ENCODE data around the gene SLMAP. TPM values are rescaled to one million over a fixed set of nuclear protein-coding genes. Genes with fewer than 3 reads are reported as not detected.

SLMAP gene
- total RNA-seq, 4 donors from 2014 or later: 49.5 to 56.0 (median 51.0) TPM

DNA sequence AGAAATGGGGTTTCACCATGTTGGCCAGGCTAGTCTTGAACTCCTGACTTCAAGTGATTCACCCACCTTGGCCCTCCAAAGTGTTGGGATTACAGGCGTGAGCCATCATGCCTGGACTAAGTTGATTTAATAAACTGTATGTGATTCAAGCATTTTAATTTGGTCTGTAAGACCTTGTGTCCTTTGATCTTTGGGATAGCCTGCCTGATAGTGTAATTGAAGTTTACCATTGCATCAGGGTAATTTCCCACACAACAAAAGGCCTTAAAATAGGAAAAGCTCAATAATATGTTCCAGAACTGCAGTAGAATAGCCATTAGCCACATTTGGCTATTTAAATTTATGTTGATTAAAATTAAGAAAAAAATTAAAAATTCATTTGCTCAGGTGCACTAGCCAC, 38.0 kb upstream of the SLMAP start:
- no peak for DNase-seq (ENCODE audit: low spot score in 2 of 2)
- WGBS, 2 donors: 100% methylated on average over 1 of the region's 1 CpG
- H3K4me3 ChIP-seq (ENCODE audit: low read depth, poor library complexity, severe bottlenecking): no peak overlapping the region
- TF ChIP-seq POLR2A (IDR thresholded peaks at IDR 0.05): no peak
- TF ChIP-seq, protein P1, sequence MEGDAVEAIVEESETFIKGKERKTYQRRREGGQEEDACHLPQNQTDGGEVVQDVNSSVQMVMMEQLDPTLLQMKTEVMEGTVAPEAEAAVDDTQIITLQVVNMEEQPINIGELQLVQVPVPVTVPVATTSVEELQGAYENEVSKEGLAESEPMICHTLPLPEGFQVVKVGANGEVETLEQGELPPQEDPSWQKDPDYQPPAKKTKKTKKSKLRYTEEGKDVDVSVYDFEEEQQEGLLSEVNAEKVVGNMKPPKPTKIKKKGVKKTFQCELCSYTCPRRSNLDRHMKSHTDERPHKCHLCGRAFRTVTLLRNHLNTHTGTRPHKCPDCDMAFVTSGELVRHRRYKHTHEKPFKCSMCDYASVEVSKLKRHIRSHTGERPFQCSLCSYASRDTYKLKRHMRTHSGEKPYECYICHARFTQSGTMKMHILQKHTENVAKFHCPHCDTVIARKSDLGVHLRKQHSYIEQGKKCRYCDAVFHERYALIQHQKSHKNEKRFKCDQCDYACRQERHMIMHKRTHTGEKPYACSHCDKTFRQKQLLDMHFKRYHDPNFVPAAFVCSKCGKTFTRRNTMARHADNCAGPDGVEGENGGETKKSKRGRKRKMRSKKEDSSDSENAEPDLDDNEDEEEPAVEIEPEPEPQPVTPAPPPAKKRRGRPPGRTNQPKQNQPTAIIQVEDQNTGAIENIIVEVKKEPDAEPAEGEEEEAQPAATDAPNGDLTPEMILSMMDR (IDR thresholded peaks at IDR 0.05): no peak
- intact Hi-C loops (cut with DNase I; ENCODE audit: low total_unique reads): no loop called here

DNA sequence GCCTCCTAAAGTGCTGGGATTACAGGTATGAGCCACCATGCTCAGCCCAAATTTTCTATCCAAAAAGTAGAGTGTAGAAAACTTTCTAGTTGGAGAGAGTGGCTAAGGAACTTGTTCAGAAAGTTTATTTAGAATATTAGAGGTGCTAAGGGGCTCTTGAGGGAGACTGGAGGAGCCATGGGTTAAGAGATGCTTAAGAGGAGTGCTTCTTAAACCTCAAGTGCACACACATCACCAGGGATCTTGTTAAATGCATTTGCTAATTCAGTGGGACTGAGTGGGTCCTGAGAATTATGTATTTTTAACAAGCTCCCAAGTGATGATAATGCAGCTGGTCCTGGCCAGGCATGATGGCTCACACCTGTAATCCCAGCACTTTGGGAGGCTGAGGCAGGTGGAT, 29.7 kb upstream of the SLMAP start:
- no peak for DNase-seq (ENCODE audit: low spot score in 2 of 2)
- no peak overlapping the region for H3K4me3 ChIP-seq (ENCODE audit: low read depth, poor library complexity, severe bottlenecking)
- intact Hi-C loops (cut with DNase I; ENCODE audit: low total_unique reads): no loop called here
- TF ChIP-seq, protein P1 (IDR thresholded peaks at IDR 0.05): no peak
- TF ChIP-seq POLR2A (IDR thresholded peaks at IDR 0.05): no peak

DNA sequence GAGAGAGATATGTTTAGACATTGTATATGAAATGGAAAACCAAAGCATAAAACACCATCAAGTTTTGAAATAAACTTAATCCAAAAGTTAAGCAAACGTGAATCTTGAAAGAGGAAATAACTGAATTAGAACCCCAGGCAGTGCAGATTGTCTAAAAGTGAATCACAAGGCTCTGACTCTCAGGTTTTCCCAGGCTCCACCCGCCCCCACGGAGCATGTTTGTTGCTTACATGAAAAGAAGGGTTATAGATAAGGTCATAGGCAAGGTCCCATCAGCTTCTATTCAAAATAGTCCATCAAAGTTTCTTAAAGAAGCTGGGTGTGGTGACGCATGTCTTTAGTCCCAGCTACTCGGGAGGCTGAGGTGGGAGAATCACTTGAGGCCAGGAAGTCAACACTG, 29.0 kb upstream of the SLMAP start:
- intact Hi-C loops (cut with DNase I; ENCODE audit: low total_unique reads): no loop called here
- 70 to 75% methylated on average over 5 of the region's 5 CpGs for WGBS, 2 donors
- H3K4me3 ChIP-seq (ENCODE audit: low read depth, poor library complexity, severe bottlenecking): no peak overlapping the region
- TF ChIP-seq, protein P1 (IDR thresholded peaks at IDR 0.05): no peak
- no peak for TF ChIP-seq POLR2A (IDR thresholded peaks at IDR 0.05)
- DNase-seq (ENCODE audit: low spot score in 2 of 2): no peak

DNA sequence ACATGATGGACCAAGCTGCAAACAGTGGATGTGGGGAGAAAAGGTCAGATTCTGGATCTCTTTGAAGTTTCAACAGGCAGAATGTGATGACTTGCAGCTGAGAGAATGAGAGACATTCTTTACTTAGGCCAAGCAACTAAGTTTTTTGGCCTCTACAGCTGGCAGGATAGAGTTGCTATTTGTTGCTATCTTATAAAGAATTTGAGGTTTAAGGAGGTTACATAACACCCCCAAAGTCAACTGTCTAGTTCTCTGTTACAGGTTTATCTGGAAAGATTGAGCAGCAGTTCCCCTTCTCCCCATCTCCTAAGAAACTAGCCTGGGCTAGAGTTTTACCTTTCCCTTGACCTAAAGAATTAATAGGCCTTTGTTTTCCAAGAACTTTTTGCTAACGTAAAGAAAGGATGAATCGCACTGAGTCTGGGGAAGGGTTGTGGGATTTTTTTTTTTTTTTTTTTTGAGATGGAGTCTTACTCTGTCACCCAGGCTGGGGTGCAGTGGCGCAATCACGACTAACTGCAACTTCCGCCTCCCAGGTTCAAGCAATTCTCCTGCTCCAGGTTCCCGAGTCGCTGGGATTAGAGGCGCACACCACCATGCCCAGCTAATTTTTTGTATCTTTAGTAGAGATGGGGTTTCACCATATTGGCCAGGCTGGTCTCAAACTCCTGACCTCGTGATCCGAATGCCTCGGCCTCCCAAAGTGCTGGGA, 26.6 kb upstream of the SLMAP start:
- 86 to 90% methylated on average over 11 of the region's 11 CpGs for WGBS, 2 donors
- TF ChIP-seq POLR2A (IDR thresholded peaks at IDR 0.05): no peak
- TF ChIP-seq, protein P1 (IDR thresholded peaks at IDR 0.05): no peak
- no peak for DNase-seq (ENCODE audit: low spot score in 2 of 2)
- H3K4me3 ChIP-seq (ENCODE audit: low read depth, poor library complexity, severe bottlenecking): no peak overlapping the region
- intact Hi-C loops (cut with DNase I; ENCODE audit: low total_unique reads): no loop called here

DNA sequence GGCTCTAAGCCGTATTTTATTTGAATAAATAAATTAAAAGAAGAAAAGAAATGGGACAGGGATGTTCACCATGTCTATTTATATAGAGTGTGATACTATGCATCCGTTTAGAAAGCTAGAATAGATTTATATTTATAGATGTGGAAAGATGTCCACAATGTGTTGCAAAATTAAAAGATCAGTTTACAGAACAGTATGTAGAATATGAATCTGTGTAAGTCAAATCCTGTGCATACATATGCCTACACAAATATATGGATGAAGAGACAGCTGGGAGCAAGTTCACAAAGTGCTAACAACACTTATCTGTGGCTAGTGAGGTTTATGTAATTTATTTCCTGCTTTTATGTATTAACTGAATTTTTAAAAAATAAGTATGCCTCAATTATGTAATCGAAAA, 25.4 kb upstream of the SLMAP start:
- no peak for DNase-seq (ENCODE audit: low spot score in 2 of 2)
- H3K4me3 ChIP-seq (ENCODE audit: low read depth, poor library complexity, severe bottlenecking): no peak overlapping the region
- intact Hi-C loops (cut with DNase I; ENCODE audit: low total_unique reads): no loop called here
- no peak for TF ChIP-seq POLR2A (IDR thresholded peaks at IDR 0.05)
- TF ChIP-seq, protein P1 (IDR thresholded peaks at IDR 0.05): no peak
- WGBS, 2 donors: 69 to 79% methylated on average over 3 of the region's 3 CpGs

DNA sequence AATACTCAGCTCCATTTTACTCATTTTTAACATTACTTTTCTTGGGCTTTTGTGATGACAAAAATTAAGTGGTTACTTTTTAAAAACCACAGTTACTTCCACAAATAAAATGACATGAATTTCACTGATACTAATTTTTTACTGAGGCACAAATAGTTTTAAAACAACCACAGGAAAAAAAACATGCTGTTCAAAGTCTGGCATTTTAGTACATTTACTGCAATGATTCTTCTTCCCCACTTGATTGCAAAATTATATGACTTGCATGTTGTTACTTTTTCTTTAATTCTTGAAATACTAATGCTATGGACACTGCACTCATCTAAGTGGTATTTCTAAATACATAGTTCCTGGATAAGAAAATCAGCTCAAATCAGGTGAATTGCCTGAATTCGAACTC, 24.8 kb upstream of the SLMAP start:
- no peak overlapping the region for H3K4me3 ChIP-seq (ENCODE audit: low read depth, poor library complexity, severe bottlenecking)
- WGBS, 2 donors: 86 to 100% methylated on average over 1 of the region's 1 CpG
- no peak for TF ChIP-seq POLR2A (IDR thresholded peaks at IDR 0.05)
- TF ChIP-seq, protein P1 (IDR thresholded peaks at IDR 0.05): no peak
- intact Hi-C loops (cut with DNase I; ENCODE audit: low total_unique reads): no loop called here
- DNase-seq (ENCODE audit: low spot score in 2 of 2): no peak

Data from lower leg skin (tissue), 4 donors.